Right cardiac atrium (tissue), 5 donors: ENCODE measurements around the gene TRAPPC2L. TPM values are rescaled to one million over a fixed set of nuclear protein-coding genes. Genes with fewer than 3 reads are reported as not detected.

ENCODE experiments used
- ATAC-seq, 2 donors: fragments of 200-7000 bp; cut with Tn5 transposase; one replicate each; pipeline versions ENCODE4 v1.8.0 to v1.9.1; 2020; ENCODE audit warnings: moderate library complexity in 2 of 2, mild to moderate bottlenecking in 1 of 2
- DNase-seq, 3 donors: peaks; one replicate each; pipeline ENCODE4 v3.0.0-alpha.2; 2020
- H3K27ac ChIP-seq: one replicate; pipeline ENCODE4 v1.5.1; 2013; ENCODE audit warnings: mild to moderate bottlenecking, low read length, control low read depth, moderate library complexity
- H3K27me3 ChIP-seq: one replicate; pipeline ENCODE4 v1.6.1; 2013; ENCODE audit not compliant: control insufficient read depth, insufficient read depth
- H3K4me1 ChIP-seq: one replicate; pipeline ENCODE4 v1.6.1; 2013; ENCODE audit warnings: low read length; ENCODE audit not compliant: control insufficient read depth, insufficient read depth
- H3K4me3 ChIP-seq: one replicate; pipeline ENCODE4 v1.5.1; 2013; ENCODE audit warnings: low read length, control low read depth
- H3K9me3 ChIP-seq: one replicate; pipeline ENCODE4 v1.6.1; 2013; ENCODE audit warnings: low read length; ENCODE audit not compliant: control insufficient read depth
- WGBS: extraction: QIAGEN DNeasy Blood & Tissue Kit; methylation state at CpG from one replicate; pipeline ENCODE4 v1.1.7; 2013; 5-methylcytosine and 5-hydroxymethylcytosine counted together
- intact Hi-C, 4 donors: fragments of 100-400 bp; cut with DNase I; formaldehyde crosslinking; loops; one replicate each; pipeline versions ENCODE4 v1.11.0 to v1.14.0; 2022 to 2023
- polyA plus RNA-seq: library from polyadenylated mRNA; stranded (reverse); fragments of 200-250 nt; gene quantifications from one replicate; pipeline ENCODE4 v1.2.3, GENCODE V29; 2013
- total RNA-seq, 4 donors: library from RNA; stranded (reverse); fragmentation: NEBNext Ultra II Directional; extraction: Animal tissue kit (Norgen Biotek cat#: 25700); gene quantifications; one replicate each; pipeline ENCODE4 v1.2.1, GENCODE V29; 2021
- donor health status: healthy with polysubstance abuse.
- donor health status: DM: no; HTN: yes; CAD: no.
- donor health status: DM: no; HTN: no; CAD: no.
- donor health status: DM: no; HTN: yes; CAD: no; lungs with severe emphysema.
- donor health status: DM: yes; HTN: yes; CAD: no.

TRAPPC2L gene
- total and polyA plus RNA-seq, 5 donors, result 43.7 to 61.5 (median 49.6) TPM

DNA sequence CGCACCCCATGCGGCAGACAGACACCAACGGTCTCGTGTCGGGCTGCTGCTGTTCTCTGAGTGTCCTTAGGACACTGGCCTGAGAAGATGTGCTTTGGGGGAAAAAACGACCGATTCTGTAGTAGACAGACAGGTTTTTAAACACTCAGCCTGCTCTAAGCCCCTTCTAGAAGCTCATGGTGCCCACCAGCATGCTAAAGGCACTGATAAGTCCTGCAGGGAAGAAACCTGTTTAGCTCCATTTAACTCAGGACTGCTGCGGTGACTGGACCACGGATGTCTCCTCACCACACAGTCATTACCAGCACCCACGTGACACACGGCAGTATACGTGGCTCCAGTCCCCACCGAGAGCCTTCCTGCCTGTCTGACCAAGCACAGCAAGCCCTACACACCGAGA is 26.1 kb upstream of the TRAPPC2L start:
- Histone ChIP-seq H3K27me3 (no peaks in the 10 kb centered on the region), H3K9me3 (no peaks in the 10 kb centered on the region), H3K4me1 (no peaks in the 10 kb centered on the region), H3K27ac (no peak overlapping the region), H3K4me3 (no peak overlapping the region)
- 92% methylated on average over 14 of the region's 14 CpGs for WGBS
- ATAC-seq, result no peak
- intact Hi-C loops, result no loop called here
- DNase-seq, result no peak

DNA sequence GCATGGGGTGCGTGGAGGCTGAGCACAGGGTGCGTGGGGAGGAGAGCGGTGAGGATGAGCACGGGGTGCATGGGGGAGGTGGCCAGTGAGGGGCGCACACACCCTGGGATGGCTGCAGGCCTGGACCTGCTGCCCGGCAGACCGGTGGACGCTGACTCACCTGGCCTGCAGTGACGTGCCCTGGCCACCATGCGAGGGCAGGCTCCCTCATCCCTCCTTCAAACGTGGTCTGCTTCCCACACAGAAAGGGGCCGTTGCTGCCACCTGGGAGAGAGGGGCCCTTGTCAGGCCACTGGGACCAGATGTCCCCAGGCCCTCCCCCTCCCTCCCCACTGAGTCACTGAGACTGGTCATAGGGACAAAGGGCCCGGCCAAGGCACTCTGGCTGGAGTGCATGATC is 25.1 kb upstream of the TRAPPC2L start:
- Histone ChIP-seq H3K9me3 (no peaks in the 10 kb centered on the region), H3K4me3 (no peak overlapping the region), H3K27ac (no peak overlapping the region), H3K27me3 (no peaks in the 10 kb centered on the region), H3K4me1 (no peaks in the 10 kb centered on the region)
- 82% methylated on average over 13 of the region's 13 CpGs for WGBS
- no peak for DNase-seq
- intact Hi-C loops, result no loop called here
- ATAC-seq, result peak in 1 of 2 donors; percentile 6

GRCh38 chr16:88833086-88833485 is 23.8 kb upstream of the TRAPPC2L start:
- intact Hi-C loops, result no loop called here
- WGBS, result 96% methylated on average over 13 of the region's 13 CpGs

GRCh38 chr16:88834670-88835069 is 22.3 kb upstream of the TRAPPC2L start:
- Histone ChIP-seq H3K9me3 (no peaks in the 10 kb centered on the region), H3K4me1 (no peaks in the 10 kb centered on the region), H3K4me3 (no peak overlapping the region), H3K27me3 (no peaks in the 10 kb centered on the region), H3K27ac (no peak overlapping the region)
- ATAC-seq, result no peak
- 92% methylated on average over 13 of the region's 13 CpGs for WGBS
- intact Hi-C loops, result no loop called here
- no peak for DNase-seq

More at GRCh38 chr16:88833086-88833485, 23.8 kb upstream of the TRAPPC2L start:
- H3K4me1 ChIP-seq, result no peaks in the 10 kb centered on the region
- H3K27ac ChIP-seq, result no peak overlapping the region
- H3K9me3 ChIP-seq, result no peaks in the 10 kb centered on the region
- ATAC-seq (no peak), DNase-seq (no peak)
- H3K27me3 ChIP-seq, result no peaks in the 10 kb centered on the region
- H3K4me3 ChIP-seq, result no peak overlapping the region

DNA sequence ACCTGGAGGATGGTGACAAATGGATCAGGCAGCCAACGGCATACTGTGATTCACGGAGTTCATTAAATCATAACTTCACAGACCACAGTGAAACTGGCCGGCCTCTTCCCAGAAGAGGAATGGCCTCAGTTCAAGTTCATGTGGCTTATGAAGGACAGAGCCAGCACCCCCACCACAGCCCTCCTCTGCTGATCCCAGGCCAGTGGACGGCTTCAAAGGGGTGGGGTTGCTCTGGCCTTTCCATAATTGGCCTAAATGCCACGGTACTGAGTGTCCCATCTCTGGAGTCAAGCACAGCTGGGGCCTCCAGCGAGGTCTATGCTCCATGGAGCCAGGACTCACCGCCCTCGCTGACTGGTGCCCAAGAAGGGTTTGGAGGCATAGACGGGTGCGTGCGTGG is 21.5 kb upstream of the TRAPPC2L start:
- Histone ChIP-seq H3K4me1 (no peaks in the 10 kb centered on the region), H3K27me3 (no peaks in the 10 kb centered on the region), H3K27ac (no peak overlapping the region), H3K9me3 (no peaks in the 10 kb centered on the region), H3K4me3 (no peak overlapping the region)
- ATAC-seq, result peak; percentile 67 to 73
- DNase-seq, result peak in 2 of 3 donors; percentile 76 to 81
- intact Hi-C loops, result no loop called here
- 79% methylated on average over 11 of the region's 11 CpGs for WGBS

DNA sequence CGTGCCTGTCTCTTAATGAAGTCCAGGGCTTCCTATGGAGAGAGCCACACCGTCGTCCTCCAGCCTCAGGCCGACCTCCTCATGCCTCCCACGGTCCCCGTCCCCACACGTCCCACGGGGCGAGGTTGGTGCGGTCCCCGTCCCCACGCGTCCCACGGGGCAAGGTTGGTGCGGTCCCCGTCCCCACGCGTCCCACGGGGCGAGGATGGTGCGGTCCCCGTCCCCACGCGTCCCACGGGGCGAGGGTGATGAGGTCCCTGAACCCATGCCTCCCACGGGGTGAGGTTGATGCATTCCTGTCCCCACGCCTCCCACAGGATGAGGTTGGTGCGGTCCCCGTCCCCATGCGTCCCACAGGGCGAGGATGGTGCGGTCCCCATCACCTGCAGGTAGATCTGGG is 21.1 kb upstream of the TRAPPC2L start:
- intact Hi-C loops, result no loop called here
- DNase-seq (no peak), ATAC-seq (no peak)
- Histone ChIP-seq H3K27me3 (no peaks in the 10 kb centered on the region), H3K27ac (no peak overlapping the region), H3K9me3 (no peaks in the 10 kb centered on the region), H3K4me1 (no peaks in the 10 kb centered on the region), H3K4me3 (no peak overlapping the region)
- 95% methylated on average over 33 of the region's 33 CpGs for WGBS

GRCh38 chr16:88836791-88837190 is 20.1 kb upstream of the TRAPPC2L start:
- ATAC-seq (no peak), DNase-seq (no peak)
- no peak overlapping the region for H3K27ac ChIP-seq
- intact Hi-C loops, result no loop called here
- H3K27me3 ChIP-seq, result no peaks in the 10 kb centered on the region
- no peaks in the 10 kb centered on the region for H3K9me3 ChIP-seq
- no peak overlapping the region for H3K4me3 ChIP-seq
- WGBS, result 91% methylated on average over 17 of the region's 17 CpGs
- no peaks in the 10 kb centered on the region for H3K4me1 ChIP-seq

DNA sequence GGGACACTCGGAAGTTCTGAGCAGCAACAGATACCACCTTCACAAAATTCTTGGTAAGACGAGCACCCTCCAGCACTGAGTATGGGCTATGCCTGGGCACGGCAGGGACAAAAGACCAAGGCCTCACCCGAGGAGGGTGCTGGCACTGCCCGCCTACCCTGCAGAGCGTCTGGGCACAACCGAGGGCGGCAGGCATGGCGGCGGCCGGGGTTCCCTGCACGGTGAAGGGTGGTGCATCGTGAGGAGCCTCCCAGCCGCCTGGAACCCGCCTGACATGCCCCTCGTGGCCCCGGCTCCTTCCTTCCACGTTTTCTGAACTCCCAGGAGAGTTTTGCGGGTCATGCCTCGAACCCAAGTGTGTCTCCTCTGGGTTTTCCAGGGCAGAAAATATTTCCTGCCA is 19.1 kb upstream of the TRAPPC2L start:
- intact Hi-C loops, result no loop called here
- WGBS, result 93% methylated on average over 20 of the region's 20 CpGs
- H3K4me1 ChIP-seq, result no peaks in the 10 kb centered on the region
- DNase-seq (no peak), ATAC-seq (no peak)
- H3K27me3 ChIP-seq, result no peaks in the 10 kb centered on the region
- H3K9me3 ChIP-seq, result no peaks in the 10 kb centered on the region
- no peak overlapping the region for H3K4me3 ChIP-seq
- H3K27ac ChIP-seq, result no peak overlapping the region

GRCh38 chr16:88838566-88838965 is 18.4 kb upstream of the TRAPPC2L start:
- H3K27me3 ChIP-seq, result no peaks in the 10 kb centered on the region
- 88% methylated on average over 19 of the region's 19 CpGs for WGBS
- DNase-seq, result no peak
- ATAC-seq, result no peak
- H3K27ac ChIP-seq, result no peak overlapping the region
- intact Hi-C loops, result no loop called here
- no peaks in the 10 kb centered on the region for H3K4me1 ChIP-seq
- H3K4me3 ChIP-seq, result no peak overlapping the region
- no peaks in the 10 kb centered on the region for H3K9me3 ChIP-seq

GRCh38 chr16:88839026-88839529 is 17.8 kb upstream of the TRAPPC2L start:
- 90% methylated on average over 39 of the region's 39 CpGs for WGBS
- no peak for ATAC-seq
- Histone ChIP-seq H3K9me3 (no peaks in the 10 kb centered on the region), H3K4me3 (no peak overlapping the region), H3K4me1 (no peaks in the 10 kb centered on the region), H3K27ac (no peak overlapping the region), H3K27me3 (no peaks in the 10 kb centered on the region)
- no peak for DNase-seq
- intact Hi-C loops, result no loop called here

DNA sequence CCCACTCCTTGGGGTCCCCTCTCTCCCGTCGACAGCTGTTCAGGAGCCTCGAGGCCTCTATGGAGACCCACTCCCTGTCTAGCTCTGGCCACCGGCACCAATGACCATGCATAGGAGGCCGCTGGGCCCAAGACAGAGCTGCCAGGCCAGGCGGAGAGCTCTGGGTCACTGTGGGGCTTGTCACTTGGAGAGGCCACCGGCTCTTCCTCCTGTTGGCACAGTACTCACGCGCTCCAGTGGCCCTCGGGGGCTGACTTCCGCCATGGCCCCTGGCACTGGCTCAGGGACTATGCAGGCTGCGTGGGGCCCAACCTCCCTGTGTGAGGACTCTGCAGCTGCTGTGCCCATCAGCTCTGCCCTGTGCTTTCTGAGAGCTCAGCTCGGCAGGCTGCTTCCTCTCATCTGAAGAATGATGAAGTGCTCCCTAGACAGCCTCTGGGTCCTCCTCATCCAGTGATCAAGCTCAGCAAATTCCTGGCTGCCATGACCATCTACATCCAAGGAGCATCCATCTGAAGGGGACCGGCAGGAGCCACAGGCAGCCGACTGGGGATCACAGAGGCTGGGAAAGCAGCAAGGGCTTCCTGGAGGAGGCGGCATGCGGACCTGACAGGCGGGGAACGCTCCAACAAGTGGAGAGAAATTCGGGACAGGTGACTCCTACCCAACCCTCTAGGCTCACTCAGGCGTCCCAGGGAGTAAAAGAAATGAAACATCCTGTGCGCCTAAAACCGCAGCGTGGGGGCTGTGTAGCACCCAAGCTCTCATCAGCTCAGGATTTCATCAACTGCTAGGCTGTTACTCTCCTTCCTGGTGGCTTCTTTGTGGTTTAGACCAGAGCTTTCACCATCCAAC is 17.0 kb upstream of the TRAPPC2L start:
- Histone ChIP-seq H3K27me3 (no peaks in the 10 kb centered on the region), H3K4me1 (no peaks in the 10 kb centered on the region), H3K27ac (no peak overlapping the region), H3K9me3 (no peaks in the 10 kb centered on the region), H3K4me3 (no peak overlapping the region)
- intact Hi-C loops, result no loop called here
- 92% methylated on average over 24 of the region's 24 CpGs for WGBS
- ATAC-seq (no peak), DNase-seq (no peak)
